GM18861 (cell line): Measurements from ENCODE around the gene ILK.
A peak's percentile ranks its signal among the peaks of the same experiment; 100 is the strongest.

Experiments
- ATAC-seq: cut with Tn5 transposase; IDR thresholded peaks from one replicate; pipeline ENCODE4 v1.9.1; 2021; ENCODE audit not compliant: unreplicated experiment

The ILK gene

DNA sequence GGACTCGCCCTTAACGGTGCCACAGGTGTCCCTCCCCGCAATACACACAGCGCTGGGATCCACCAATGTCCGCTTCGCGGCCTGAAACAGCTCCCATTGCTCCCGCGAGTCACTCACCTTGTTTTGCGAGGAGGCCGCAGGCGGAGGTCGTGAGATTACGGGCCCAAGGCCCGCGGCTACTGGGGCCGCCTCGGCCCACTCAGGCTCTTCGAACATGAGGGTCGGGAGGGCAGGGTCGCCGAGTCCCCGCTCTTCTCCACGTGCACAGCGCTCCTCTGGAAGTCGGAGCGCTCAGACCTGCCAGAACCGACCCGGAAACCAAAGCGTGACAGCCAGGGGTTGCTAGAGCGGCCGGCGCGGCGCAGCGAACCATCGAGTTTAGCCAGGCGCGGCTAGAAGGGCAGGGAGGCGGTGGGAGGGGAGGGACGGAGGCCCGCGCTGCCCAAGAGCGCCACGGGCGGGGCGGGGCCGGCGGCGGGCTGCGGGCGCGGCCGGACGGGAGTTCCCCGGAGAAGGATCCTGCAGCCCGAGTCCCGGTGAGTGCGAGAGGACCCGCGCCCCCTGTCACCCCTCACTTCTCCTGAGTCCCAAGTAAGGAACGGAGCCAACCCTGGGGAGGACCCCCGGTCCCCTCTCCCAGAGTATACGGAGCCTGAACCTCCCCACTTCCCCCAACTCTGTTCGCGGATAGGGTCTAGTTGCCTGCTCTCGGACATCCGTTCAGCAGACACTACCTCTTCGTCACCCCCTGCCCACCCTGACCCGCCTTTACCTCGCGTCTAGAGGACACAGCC is at the start of gene ILK, which contains the start of gene RRP8:
ILK (plus strand) TSS at position 488 of the 794 bp plus-strand sequence. CDS start 498 bp downstream, outside the sequence.
RRP8 (minus strand) TSS at position 330 of the 794 bp plus-strand sequence; CDS start at position 216, 114 bp downstream.
- peak; percentile 45 for ATAC-seq

DNA sequence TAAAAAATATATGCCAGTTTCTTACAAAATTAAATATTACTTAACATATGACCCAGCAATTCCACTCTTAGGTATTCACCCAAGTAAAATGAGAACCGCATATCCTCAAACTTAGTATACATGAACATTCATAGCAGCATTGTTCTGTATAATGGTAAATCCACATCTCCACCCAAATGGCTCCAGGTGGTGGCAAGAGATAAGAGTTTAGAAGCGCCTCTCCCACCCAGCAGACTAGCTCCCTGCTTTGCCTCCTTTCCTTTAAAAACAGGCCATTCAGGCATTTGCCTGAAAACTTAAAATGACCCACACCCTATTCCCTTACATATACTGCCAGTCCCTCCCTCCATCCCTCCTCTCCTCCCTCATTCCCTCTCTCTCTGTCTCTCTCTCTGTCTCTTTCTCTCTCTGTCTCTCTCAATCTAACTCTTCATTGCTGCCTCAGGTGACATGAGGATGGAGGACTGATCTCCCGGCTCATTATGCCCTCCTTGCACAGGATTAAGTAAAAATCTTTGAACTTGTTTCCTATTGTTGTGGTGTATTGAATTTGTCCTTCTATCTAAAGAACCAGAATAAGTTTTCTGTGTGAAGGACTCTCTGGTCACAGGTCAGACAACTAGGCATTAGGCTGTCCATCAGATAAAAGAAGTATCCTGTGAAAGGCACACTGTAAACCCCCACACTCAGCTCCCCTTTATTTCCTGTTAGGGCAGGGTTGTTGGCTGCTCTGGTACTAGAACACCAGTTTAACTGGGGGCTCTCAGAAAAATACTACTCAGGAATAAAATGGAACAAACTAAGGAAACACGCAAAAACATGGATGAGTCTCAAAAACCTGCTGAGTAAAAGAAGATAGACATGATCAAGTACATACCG is 48.5 kb upstream of the ILK start:
- no peak for ATAC-seq

DNA sequence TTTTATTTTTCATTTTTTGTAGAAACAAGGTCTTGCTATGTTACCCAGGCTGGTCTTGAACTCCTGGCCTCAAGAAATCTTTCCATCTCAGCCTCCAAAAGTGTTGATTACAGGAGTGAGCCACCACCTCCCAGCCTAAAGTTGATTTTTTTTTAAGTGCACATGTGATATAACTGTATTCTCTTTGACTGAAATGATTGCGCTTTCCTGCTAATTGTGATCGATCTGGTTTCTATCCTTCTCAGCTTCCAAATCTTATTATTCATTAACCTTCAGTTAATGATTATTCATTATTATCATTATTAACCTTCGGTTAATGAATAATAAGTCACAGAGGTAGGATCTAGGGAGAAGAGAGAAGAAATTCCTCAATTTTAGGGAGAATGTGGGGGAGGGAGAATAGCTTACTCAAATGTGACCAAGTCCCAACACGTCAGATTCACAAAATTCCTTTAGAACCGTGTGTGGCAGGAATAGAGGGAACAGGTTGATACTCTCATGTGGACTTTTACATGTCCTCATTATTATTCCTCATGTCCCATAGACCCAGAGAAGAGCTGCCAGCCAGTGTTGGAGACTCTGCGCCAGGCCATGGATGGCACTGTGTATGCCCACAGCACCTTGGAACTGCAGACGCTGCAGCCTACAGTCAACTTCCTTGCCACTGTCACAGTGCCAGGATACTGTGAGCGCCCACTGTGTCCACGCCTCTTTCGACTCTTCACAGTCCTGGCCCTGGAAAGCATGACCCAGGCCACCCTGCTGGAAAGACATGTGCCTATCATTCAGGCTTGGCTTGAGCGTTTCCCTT is 47.2 kb upstream of the ILK start:
- ATAC-seq: no peak

DNA sequence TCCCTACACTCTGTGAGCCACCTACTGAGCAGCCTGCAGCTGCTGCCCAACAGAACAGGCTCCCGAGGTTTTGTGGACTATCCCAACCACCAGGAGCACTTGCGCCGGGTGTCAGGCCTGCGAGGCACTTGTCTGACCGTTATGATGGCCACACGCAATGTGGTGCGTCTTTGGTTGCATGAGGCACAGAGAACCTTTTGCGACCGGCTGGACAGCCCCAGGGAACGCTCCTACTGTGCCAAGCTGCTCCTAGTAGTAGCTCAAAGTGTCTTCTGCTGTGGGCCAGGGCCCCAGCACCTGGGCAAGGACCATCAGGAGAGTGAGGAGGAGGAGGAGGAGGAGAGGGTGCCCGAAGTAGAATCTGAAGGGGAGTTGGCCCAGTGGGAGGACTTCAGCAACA is 46.5 kb upstream of the ILK start:
- ATAC-seq: no peak

DNA sequence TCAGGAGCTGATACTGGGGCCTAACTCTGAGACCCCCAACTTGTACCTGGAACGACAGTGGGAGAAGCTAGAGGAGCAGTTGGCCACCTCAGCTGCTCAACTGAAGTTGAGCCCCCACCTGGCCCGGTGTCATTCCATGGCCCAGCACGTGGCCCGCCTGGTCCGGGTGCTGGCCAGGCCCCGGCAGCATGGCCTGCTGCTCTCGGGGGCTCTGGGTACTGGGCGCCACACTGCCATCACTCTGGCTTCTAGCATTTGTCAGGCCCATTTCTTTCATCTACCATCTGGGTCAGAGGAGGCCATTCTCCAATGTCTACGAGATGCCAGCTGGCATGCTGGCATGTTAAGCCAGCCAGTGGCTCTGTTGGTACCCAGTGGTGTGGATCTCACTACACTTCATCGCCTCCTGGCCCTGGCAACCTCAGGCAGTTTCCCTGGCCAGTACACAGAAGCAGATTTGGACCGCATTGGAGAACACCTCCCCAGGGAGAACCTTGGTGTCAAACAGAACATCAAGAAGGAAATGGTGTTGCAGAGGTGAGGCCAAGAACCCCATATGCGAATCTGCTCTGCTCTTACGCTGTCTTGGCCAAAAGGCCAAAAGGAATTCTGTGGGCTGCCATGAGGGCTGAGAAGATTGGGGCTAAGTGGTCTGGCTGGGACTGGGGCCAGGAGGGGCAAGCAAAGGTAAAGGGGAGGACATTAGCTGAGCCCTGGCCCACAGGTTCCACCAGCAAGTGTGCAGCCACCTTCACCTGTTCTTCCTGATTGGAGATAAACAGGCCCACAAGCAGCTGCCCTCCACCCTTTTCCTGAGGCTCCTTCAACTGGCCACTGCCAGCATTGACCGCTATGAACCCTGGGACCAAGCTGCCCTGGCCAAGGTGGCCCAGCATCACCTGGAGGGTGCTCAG is 45.6 kb upstream of the ILK start:
- ATAC-seq: no peak

DNA sequence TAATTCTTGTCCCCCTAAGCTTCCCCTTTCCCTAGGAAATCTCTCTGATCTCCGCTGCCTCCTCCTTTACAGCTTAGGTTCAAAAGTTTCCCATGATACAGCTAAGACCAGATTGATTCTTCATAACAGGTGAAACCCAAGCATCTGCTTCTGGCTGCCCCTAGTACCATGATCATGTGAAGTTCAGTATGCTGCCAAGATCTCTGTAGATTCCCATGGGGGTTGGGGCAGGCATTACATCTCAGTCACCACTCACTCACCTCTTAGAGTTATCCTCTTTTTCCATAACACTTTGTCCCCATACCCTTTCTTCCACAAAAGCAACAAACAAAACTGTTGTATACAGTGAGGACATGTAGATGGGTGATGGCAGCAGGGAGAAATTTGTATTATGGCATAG is 44.2 kb upstream of the ILK start:
- ATAC-seq: no peak

DNA sequence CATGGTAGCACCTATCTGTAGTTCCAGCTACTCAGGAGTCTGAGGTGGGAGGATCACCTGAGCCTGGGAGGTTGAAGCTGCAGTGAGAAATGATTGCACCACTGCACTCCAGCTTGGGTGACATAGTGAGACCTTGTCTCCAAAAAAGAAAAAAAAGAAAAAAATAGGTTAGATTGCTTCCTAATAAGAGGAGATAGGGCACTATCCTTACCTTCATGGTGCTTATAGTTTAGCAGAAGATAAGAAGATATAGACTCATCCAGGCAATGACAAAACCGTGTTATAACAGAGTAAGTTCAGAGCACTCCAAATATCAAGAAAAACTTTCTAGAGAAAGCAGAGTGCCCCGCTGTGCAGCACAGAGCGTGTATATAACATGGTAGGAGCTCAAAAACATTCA is 42.3 kb upstream of the ILK start:
- no peak for ATAC-seq

DNA sequence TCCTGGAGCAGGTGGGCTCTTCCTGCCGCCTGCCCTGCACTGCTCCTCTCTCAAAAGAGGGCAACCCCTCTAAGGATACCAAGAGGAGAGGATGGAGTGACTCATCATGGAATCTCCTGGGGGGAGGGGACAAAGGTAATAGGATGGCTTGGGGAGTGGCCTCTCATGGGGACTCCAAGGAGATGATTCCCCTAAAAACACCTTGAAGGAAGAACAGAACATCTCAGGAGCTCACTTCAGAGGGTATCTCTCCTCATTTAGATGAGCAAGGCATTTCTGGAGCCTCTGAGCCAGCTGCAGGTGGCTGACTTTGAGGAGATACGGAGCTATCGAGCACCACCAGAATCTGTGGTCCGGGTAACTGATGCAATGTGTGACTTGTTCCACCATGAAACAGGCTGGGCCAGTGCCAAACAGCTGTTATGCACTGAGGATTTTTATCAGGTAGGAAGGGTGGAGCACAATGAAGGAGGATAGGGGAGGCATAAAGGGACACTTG is 40.4 kb upstream of the ILK start:
- no peak for ATAC-seq

DNA sequence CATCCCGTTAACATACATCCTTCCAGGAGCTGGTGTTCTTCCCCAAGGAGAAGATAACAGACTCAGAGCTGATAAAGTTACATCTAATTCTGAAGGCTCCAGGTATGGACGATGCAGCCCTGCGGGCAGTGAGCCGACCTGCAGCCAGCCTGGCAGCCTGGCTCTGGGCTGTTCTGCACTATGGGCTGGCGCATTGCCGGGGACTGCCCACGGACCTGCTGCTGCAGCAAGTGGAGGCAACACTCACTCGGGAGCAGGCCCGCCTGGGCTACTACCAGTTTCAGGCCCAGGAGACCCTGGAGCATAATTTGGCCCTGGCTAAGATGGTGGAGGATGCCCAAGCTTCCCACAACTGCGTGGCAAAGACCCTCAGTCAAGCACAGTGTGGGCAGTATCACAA is 39.9 kb upstream of the ILK start:
- ATAC-seq: no peak

DNA sequence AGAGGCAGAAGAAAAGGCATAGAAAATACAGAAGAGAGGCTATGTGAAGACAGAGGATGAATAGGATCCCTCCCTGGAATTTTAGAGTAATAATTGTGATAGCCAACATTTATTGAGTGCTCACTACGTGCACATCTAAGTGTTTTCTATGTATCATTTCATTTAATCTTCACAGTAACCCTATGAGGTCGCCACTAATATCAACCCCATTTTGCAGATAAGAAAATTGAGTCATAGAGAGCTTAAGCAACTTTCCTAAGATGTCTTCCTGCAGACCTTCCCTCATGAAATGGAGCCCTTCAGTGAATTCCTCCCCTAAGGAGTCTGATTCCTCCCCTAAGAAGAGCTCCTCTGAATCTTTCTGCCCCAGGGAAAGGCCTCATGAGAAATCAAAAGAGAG is 38.2 kb upstream of the ILK start:
- no peak for ATAC-seq

DNA sequence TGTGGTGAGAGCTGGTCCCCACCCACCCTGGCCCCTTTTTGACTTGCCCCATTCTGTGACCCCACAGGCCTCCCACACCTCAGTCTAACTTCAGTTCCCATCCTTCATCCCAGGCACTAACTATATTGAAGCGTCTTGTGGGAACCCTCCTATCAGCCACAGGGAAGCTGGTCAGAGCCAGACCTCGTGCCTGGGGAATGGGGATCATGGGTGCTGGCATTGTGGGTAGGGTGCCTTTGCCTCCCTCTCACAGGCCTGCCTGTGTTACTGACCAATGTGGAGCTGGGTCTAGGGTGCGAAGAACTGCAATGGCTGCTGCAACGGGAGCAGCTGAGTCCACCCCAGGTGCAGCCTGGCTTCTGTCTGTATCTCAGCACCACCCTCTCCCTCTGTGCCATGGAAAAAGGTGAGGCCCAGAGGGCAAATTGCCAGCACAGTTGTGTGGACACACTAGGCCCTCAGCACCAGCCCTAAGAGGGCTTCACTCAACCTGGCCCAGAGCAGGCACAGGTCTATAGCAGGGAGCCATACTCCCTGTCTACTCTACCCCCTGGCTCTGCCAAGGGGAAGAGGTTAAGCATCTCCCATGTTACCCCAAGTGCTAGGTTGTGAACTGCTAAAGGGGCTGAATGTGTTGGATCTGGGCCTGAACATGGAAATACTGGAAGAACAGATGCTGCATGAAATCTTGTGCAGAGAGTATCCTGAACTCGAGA is 37.4 kb upstream of the ILK start:
- no peak for ATAC-seq

DNA sequence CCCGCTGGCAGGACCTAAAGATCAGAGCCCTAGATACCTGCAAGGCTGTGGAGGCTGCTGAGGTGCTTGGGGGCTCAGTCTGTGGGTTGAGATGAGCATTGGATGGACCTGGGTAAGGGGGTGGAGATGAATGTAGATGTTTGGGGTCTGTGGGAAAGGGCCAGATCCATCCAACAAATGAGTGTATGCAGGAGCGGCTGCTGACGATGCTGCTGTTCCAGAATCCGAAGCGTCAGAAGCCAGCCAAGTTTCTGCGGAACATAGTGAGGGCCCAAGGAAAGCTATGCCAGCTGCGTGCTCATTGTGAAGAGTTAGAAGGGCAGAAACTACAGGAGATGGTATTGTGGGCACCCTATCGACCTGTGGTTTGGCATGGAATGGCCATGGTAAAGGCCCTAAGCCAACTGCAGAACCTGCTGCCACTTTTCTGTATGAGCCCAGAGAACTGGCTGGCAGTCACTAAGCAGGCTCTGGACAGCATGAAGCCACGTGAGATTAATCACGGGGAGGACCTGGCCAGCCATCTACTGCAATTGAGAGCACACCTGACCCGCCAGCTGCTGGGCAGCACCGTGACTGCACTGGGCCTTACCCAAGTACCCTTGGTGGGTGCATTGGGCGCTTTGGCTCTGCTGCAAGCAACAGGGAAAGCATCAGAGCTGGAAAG is 36.7 kb upstream of the ILK start:
- ATAC-seq: no peak

DNA sequence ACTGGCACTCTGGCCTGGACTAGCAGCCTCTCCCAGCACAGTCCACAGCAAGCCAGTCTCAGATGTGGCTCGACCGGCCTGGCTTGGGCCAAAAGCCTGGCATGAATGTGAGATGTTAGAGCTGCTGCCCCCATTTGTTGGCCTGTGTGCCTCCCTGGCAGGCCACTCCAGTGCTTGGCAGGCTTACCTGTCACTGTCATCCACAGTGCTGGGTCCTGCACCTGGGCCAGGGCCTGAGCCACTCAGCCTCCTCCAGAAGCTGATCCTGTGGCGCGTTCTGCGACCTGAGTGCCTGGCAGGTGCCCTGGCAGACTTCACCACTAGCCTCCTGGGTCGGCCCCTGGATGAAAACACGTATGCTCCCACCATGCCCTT is 36.2 kb upstream of the ILK start:
- ATAC-seq: no peak

DNA sequence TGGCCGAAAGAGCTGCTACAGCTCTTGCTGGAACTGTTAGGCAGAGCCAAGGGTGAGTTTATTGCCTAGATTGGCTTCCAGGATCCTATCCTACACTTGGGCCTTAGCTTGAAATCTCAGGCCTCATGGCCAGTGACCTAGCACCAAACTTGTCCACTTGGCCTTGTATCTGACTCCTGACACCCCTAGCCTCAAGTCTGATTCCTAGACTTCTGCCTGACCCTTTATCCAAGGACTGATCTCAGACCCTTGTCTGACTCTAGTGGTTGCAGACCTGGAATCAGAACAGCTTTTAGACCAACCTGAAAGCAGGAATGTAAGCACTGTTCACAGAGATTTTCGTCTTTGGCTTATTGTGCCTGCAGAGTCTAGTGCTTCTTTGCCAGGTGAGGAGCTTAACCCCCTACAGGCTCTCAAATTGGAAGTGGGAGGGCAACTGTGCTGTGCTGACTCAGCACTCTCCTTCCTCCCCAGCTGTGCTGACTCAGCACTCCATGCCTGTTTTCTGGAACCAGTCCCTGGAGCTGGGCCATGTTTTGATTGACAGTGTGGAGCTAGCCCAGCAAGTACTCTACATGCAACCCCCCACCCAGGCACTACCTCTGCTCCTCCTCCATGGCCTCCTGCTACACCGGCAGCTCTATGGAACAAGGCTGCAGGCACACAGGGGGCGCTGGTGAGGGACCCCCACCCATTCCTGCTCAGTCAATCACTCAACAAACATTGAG is 35.2 kb upstream of the ILK start:
- ATAC-seq: no peak

DNA sequence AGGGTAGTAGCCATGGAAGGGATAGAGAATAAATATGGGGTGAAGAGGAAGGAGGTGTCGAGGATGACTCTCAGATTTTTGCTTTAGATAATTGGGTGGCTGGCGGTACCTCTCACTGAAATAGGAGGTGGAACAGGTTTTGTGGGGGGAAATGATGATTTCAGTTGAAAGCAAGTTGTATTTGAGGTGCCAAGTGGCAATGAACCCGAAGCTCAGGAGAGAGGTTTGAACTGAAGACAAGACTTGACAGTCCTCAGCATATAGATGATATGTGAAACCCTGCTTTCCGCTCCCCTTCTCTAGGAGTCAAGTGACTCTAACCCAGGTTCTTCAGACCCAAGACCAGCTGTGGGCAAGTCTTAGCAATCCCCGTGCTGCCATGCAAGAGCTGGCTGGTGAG is 33.9 kb upstream of the ILK start:
- no peak for ATAC-seq

DNA sequence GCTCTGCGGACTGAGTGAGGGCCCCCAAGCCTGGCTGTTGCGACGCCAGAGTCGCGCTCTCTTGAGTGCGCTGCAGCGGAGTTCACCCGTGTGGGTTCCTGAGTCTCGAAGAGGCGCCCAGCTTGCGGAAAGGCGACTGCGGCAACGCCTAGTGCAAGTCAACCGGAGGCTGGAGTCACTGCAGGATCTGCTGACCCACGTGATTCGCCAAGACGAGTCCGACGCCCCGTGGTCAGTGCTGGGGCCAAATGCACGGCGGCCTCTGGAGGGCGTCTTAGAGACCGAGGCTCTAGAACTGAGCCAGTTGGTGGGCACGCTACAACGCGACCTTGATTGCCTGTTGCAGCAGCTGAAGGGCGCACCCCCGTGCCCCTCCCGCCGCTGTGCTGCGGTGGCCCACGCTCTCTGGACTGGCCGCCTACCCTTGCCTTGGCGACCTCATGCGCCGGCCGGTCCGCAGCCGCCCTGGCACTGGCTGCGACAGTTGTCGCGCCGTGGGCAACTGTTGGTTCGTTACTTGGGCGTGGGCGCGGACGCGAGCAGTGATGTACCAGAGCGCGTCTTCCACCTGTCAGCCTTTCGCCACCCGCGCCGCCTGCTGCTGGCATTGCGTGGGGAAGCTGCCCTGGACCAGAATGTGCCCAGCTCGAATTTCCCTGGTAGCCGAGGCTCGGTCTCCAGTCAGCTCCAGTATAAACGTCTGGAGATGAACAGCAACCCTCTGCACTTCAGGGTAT is 32.7 kb upstream of the ILK start:
- ATAC-seq: no peak

DNA sequence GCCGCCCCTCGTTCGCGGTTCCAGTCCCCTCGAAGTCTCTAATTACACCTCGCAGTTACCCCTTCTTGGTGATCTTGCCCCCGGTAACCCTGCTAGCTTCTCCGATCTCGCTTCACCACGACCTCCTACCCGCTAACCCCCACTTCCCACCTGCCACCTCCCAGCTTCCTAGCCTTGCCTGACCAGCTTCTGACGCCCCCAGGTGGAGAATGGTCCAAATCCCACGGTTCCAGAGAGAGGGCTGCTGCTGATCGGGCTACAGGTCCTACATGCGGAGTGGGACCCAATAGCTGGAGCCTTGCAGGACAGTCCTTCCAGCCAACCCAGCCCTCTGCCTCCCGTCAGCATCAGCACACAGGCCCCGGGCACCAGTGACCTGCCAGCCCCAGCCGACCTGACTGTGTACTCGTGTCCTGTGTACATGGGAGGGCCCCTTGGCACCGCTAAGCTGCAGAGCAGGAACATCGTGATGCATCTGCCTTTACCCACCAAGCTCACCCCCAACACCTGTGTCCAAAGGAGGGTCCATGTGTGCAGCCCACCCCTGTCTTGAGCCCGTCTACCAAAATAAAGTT is 32.1 kb upstream of the ILK start:
- ATAC-seq: no peak
